Measurements from ENCODE around the gene BPHL. TPM values are rescaled to one million over a fixed set of nuclear protein-coding genes. Genes with fewer than 3 reads are reported as not detected.
"Not testable (repeated sequence)": the region's sequence is repeated elsewhere in the genome, so short reads cannot be mapped to it uniquely, and the experiment has no call there.

BPHL gene
- total RNA-seq, 2 donors from 2014 or later, result 13.4 to 31.7 TPM

DNA sequence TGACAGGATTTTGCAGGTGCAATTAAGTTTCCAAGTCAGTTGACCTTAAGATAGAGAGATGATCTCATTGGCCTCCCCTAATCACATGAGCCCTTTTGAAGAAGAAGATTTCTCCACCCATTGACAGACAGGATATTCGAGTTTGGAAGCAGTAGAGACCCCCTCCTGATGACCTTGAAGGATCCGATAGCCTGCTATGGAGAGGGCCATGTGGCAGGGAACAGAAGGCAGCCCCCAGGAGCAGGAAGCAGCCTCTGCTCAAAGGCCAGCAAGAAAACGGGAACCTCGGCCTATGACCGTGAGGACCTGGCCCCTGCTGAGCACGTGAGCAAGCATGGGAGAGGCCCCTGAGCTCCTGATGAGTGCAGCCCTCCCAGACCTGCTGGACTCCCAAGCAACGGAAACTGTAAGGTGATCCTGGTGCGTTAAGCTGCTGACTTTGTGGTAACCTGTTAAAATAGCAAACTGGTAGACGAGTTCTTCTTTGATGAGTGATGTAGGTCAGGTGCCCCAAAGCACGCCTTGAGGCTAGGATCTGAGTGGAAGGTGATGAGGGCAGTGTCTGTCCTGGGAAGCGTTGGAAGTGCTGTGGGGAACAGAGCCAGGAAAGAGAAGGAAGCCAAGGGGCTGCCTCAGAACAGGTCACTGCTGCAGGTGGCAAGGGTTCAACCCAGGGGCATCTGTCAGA is 57.3 kb downstream of the BPHL start:
- no peaks in the 10 kb centered on the region for H3K4me1 ChIP-seq
- no peak for TF ChIP-seq CTCF (IDR thresholded peaks at IDR 0.05)
- no peaks in the 10 kb centered on the region for H3K36me3 ChIP-seq
- H3K27ac ChIP-seq, result no peak overlapping the region
- no peaks in the 10 kb centered on the region for H3K9me3 ChIP-seq
- no peak overlapping the region for H3K9ac ChIP-seq (ENCODE audit: low read depth in 2 of 2, low read length in 2 of 2)
- no peak overlapping the region for H3K4me3 ChIP-seq
- no peaks in the 10 kb centered on the region for H3K27me3 ChIP-seq
- intact Hi-C loops (cut with DNase I), result no loop called here
- no peak for DNase-seq

- no peaks in the 10 kb centered on the region for H3K9me3 ChIP-seq
Observed at GRCh38 chr6:3176562-3177355, 58.2 kb downstream of the BPHL start.

GRCh38 chr6:3178666-3179065 is 60.2 kb downstream of the BPHL start:
- DNase-seq; H3K4me1 ChIP-seq; H3K27ac ChIP-seq; intact Hi-C loops (cut with DNase I); H3K36me3 ChIP-seq; H3K27me3 ChIP-seq; H3K9me3 ChIP-seq; H3K4me3 ChIP-seq; H3K9ac ChIP-seq (ENCODE audit: low read depth in 2 of 2, low read length in 2 of 2): not testable (repeated sequence)

More at GRCh38 chr6:3176562-3177355, 58.2 kb downstream of the BPHL start:
- no peaks in the 10 kb centered on the region for H3K36me3 ChIP-seq
- DNase-seq, result no peak
- no peak overlapping the region for H3K4me3 ChIP-seq
- no peak for TF ChIP-seq CTCF (IDR thresholded peaks at IDR 0.05)
- H3K27me3 ChIP-seq, result no peaks in the 10 kb centered on the region
- H3K4me1 ChIP-seq, result no peaks in the 10 kb centered on the region
- intact Hi-C loops (cut with DNase I), result no loop called here
- no peak overlapping the region for H3K9ac ChIP-seq (ENCODE audit: low read depth in 2 of 2, low read length in 2 of 2)
- no peak overlapping the region for H3K27ac ChIP-seq

DNA sequence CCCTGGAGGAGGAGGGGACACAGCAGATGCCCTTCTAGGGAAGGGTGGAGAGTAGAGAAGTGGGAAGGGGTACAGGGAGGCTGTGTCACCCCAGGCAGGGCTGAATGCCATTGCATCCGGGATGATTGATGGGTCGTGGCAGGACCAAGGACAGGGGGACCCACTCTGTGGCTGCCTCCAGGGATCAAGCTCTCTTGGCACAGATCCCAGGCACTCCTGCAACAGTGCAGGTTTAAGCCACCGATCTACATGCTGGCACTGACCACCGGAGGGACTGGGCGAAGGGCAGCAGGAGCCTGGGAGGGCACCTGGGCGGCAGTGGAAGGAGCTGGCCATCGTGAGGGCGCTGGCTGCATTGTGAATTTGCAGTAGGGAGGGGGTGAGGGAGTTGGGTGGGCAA is 61.4 kb downstream of the BPHL start:
- not testable (repeated sequence) for H3K4me3 ChIP-seq, DNase-seq

GRCh38 chr6:3181105-3181504 is 62.6 kb downstream of the BPHL start:
- TF ChIP-seq CTCF (IDR thresholded peaks at IDR 0.05), result no peak
- H3K4me1 ChIP-seq, result no peaks in the 10 kb centered on the region
- intact Hi-C loops (cut with DNase I), result no loop called here
- no peak overlapping the region for H3K4me3 ChIP-seq
- H3K9ac ChIP-seq (ENCODE audit: low read depth in 2 of 2, low read length in 2 of 2), result no peak overlapping the region
- H3K27ac ChIP-seq, result no peak overlapping the region
- no peaks in the 10 kb centered on the region for H3K36me3 ChIP-seq
- H3K9me3 ChIP-seq, result no peaks in the 10 kb centered on the region
- no peak for DNase-seq
- no peaks in the 10 kb centered on the region for H3K27me3 ChIP-seq

More for the DNA sequence above, 61.4 kb downstream of the BPHL start:
- intact Hi-C loops (cut with DNase I); H3K27me3 ChIP-seq; H3K9ac ChIP-seq (ENCODE audit: low read depth in 2 of 2, low read length in 2 of 2); H3K36me3 ChIP-seq; H3K4me1 ChIP-seq; H3K27ac ChIP-seq; H3K9me3 ChIP-seq: not testable (repeated sequence)

- intact Hi-C loops (cut with DNase I), result no loop called here
- Histone ChIP-seq H3K9me3 (no peaks in the 10 kb centered on the region), H3K36me3 (no peaks in the 10 kb centered on the region), H3K27me3 (no peaks in the 10 kb centered on the region), H3K4me3 (no peak overlapping the region), H3K9ac (ENCODE audit: low read depth in 2 of 2, low read length in 2 of 2) (no peak overlapping the region), H3K4me1 (no peaks in the 10 kb centered on the region), H3K27ac (no peak overlapping the region)
- TF ChIP-seq CTCF (IDR thresholded peaks at IDR 0.05), result no peak
- DNase-seq, result no peak
Observed at GRCh38 chr6:3183066-3183465, 64.6 kb downstream of the BPHL start.

Measured in colonic mucosa (tissue), 4 donors.